GM18511 (cell line): Measurements from ENCODE around the gene ATRIP.

Source experiments
- ATAC-seq: cut with Tn5 transposase; IDR thresholded peaks from one replicate; pipeline ENCODE4 v1.9.1; 2021; ENCODE audit warnings: mild to moderate bottlenecking, moderate library complexity; ENCODE audit not compliant: unreplicated experiment

ATRIP gene

DNA sequence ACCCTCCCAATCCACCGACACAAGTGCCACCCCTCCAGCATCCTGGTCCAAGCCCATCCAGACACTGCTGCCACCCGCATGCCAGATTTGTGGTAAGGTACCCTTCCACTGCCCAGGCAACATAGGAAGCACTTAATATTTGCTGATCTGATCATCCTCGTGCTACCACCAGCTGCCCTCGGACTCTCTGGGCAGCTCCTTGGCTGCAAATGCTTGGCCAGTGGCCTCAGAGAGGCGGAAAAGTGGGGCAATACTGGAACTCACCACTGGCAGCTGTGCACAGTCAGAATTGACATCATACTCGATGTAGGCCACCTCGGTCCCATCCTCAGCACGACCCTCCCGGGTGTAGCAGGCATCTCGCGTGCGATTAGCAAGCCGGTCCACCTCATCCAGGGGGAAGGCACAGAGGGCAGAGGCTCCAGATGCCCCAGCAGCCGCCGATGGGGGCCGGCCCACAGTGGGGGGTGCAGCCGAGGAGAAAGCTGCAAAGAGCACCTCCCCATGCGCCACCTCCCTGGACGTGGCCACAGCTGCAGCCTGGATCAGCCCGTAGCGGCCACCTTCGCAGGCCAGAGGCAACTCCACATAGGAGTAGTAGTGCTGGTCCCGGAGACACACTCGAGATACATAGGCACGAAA lies 23.2 kb upstream of the ATRIP start:
- no peak for ATAC-seq

- ATAC-seq, result no peak
These were observed 22.4 kb upstream of the ATRIP start for GRCh38 chr3:48423883-48424695.

- ATAC-seq, result no peak
These were observed 21.2 kb upstream of the ATRIP start for GRCh38 chr3:48425281-48425812.

GRCh38 chr3:48426401-48426909 lies 20.1 kb upstream of the ATRIP start:
- no peak for ATAC-seq

GRCh38 chr3:48426944-48427629 lies 19.4 kb upstream of the ATRIP start:
- ATAC-seq, result no peak

- ATAC-seq, result no peak
These were observed 18.9 kb upstream of the ATRIP start for GRCh38 chr3:48427630-48427962.

DNA sequence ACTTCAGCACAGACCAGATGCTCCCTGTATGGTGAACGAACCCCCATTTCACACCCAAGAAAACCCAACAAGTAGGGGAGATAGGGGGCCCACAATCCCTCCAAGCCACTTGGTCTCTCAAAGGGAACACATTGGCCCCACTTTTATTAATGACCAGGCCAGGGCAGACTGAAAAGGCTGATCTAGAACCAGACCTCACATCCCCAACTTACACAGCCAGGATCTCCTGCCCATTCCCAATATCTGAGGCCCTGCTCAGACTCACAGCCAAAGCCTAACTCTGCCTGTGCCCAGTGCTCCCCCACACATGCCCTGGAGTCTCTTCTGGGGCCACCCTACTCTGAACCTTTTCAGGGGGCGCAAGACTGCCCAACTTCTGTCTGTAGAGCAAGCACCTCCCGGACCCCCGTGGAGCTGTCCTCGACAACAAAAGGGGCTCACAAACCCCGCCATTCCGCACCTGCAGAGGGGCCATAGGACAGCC lies 18.4 kb upstream of the ATRIP start:
- no peak for ATAC-seq

DNA sequence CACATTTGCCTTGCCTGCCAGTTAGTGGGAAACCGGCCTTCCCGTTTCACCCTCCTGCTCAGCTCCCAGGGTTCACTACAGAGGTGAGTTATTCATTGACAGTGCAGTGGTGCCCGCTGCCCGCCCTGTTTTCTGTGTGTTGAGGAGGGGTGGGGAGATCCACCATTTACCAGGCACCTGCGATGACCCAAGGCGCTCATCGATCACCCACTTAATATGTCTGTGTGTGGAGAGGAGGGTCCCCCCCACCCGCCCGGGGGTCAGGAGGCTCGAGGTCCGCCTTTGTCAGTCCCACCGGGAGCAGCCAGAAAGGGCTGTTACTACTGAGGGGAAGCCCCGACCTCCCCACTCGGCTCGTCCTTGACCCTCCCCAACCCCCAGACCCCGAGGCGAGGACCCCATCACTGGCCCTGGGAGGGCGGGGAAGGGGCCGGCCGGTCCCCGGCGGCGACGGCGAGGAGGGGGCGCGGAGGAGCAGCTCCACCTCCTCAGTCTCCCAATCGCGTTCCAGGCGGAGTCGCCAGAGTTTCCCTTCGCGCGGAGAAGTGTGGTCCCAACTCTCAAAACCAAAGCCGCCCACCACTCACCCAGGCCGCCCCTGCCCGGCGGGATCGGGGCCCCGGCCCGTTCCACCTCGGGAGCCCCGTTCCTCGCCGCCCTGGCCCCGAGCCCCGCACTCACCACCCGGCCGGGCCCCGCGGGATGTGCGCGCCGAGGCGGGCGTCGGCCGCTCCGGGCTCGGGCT lies 17.8 kb upstream of the ATRIP start:
- peak; percentile 41 for ATAC-seq

DNA sequence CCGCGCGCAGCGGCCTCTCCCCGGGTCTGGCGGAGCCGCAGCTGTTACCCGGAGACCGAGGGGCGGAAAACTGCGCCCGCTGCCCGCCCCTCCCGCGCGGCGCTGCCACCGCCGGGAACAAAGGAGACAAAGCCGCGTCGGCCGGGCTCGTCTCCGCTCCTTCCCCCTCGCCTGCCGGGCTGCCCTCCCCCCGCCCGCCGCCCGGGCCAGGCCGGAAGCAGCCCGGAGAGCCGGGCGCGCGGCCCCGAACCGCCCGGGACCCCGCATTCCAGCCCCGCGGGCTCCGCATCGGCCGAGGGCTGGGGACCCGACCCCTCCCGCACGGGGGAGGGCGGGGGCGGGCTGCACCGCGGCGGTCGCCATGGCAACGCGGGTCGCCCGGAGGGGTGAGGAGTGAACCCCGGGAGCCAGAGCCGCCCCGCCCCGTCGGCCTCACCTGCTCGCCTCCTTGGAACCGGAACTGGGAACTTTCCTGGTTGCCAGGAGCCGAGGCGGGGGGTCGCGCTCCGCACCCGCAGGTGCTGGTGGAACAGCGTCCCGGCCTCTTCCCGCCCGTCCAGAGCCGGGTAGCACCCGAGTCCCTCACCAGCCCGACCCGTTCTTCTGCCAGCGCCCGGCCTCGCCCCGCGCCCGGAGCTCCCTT lies 17.1 kb upstream of the ATRIP start:
- ATAC-seq, result peak; percentile 40

DNA sequence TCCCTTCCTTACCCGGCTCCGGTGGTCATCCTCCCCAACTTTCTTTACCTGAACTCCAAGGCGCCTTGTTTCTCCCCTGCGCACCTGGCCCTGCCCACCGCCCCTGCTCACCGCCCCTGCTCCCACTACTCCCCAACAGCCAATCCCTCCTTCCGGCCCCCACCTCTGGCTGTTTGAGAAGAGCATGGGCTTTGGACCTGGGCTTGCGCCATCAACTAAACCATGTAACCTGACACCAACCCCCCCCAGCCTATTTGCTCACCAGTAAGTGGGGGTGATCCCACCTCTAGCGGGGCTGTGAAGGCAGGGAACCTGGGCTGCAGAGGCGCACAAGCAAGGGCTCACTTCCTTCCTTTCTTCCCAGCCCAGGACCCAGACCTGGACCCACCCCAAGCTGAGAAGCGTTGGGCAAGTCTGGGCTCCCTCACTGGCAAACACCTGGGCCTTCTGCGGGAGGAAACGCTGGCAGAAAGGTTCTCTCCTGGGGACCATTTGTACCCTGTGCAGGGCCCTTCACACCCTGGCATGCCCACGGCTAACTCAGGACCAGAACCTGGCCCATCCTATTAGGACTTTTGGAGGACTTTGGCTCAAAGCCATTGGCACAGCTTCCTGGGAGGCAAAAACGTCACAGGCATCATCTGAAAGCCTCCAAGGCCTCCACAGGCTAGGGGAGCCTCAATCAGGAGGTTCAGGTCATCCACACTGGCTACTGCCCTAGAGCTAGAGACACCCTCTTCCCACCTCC lies 16.4 kb upstream of the ATRIP start, which contains the start of gene PLXNB1:
TSS of gene PLXNB1 (minus strand) at position 127 of the 748 bp plus-strand sequence. CDS start 5,475 bp downstream, outside the sequence.
- peak; percentile 33 for ATAC-seq

- no peak for ATAC-seq
These were observed 15.8 kb upstream of the ATRIP start for GRCh38 chr3:48430708-48431101.

DNA sequence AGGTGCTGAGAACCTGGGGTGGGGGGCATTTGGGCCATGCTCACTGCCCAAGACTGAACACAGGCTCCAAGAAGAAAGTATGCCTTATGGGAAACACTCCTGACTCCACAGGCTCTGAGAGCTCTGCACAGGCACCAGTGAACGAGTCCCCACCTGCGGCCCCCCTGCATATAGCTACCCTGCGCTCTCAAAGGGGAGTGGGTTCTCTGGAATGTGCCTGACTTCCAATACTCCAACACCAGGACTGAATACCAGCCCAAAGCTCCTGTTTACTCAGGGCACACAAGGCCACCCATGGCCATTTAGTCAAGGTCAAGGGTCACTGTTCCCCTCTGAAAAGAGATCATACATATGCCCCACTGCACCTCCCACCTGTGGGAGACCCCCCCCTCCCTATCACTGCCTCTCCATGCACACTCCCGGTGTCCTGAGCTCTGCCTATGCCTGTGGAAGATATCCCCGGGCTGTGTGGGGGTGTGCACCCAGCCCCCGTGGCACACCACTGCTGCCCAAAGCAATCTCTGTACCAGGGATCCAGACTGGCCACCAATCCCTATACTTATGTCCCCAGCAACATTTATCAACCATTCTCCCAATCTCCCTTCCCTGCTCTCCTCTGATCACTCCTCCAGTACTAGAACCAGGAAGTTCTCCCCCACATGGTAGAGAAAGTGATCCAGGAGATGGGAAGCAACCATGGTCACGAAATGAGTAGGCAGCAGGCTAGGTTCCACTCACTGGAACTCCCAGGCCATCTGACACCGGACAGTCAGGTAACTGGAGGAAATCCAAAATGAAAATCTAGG lies 15.1 kb upstream of the ATRIP start:
- no peak for ATAC-seq

- ATAC-seq, result no peak
These were observed 13.8 kb upstream of the ATRIP start for GRCh38 chr3:48432411-48433371.

DNA sequence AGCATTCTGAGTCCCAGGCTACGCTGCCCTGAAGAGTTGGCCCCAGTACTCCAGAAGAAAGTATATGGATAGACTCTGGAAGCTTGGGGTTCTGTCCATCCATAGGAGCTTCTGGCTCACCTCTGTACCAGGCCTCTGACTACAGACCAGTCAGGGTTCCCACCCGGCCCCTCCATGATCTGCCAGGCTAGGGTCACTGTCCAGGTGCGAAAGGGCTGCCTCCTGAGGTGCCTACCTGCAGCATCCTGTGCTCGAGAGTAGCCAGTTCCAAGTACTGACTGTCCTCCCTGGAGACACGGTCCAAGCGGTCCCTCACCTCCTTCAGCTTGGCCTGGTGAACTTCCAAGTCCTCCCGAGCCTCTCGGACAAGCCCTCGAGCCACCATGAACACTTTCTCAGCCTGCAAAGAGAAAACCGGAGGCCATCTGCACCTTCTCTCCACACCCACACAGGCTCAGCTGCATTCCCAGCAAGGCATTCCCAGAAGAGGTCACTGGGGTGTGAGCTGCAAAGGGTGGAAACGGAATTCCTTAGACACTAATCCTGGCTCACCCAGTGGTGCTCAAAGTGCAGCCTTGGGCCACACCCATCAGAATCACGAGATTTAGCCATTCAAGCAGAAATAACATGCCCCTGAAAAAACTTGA lies 12.9 kb upstream of the ATRIP start:
- no peak for ATAC-seq

DNA sequence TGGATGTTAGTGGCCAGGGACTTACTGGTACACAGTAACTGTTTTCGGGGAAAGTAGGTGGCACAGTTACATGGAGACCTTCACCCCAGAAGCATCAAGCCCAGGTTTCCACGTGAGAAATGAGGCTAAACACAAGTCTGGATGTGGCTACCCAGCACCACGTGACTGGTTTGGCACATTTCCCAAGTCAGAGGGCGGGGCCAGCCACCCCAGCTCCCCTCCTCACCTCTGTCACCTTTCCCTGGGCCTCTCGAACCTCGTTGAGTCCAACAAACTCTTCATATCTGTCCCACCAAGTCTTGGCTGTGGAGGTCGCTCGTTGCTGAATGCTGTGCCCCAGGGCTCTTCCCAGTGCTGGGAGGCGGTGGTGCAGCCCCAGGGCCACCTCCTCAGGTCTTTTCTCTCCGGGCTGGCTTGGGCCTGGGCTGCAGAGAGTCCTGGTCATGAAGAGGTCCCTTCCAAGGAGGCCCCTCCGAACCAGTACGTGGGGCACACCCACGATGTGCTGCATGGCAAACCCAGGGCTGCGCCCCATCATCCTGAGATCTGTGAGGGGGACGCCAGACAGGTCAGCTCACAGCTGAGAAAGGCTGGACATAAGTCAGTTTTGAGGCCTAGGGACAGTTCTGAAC lies 11.8 kb upstream of the ATRIP start:
- ATAC-seq, result no peak

GRCh38 chr3:48435223-48435595 lies 11.3 kb upstream of the ATRIP start:
- ATAC-seq, result no peak
